K562 (cell line): Measurements from ENCODE around the gene B4GALT1. TPM values are rescaled to one million over a fixed set of nuclear protein-coding genes. Genes with fewer than 3 reads are reported as not detected.

Source experiments
- MAZ ChIP-seq, 2 experiments: fragments of 450-650 bp in 1 of 2; sonication (generic) in 1 of 2; formaldehyde crosslinking; IDR thresholded peaks in 1 of 2; conservative IDR thresholded peaks in 1 of 2; 2 replicates each; pipeline versions ENCODE4 v1.4.0 to v1.5.0; 2020; ENCODE audit warnings: mild to moderate bottlenecking in 1 of 2, missing genetic modification reagents in 1 of 2
- MYC ChIP-seq, 2 experiments: fragments of 250-450 bp in 1 of 2; sonication (Bioruptor Pico) in 1 of 2; IDR thresholded peaks; 2 replicates each; pipeline versions ENCODE4 v1.5.1 to v1.6.1; 2012 to 2021; ENCODE audit warnings: low read depth in 2 of 2, borderline replicate concordance in 1 of 2, improper control_type of control experiment in 1 of 2, low read length in 1 of 2, mild to moderate bottlenecking in 1 of 2, moderate library complexity in 1 of 2
- NCOR1 ChIP-seq: fragments of 450-650 bp; IDR thresholded peaks from 2 replicates; pipeline ENCODE4 v1.6.1; 2016; ENCODE audit warnings: mild to moderate bottlenecking, moderate library complexity
- NFIC ChIP-seq: fragments of 450-650 bp; IDR thresholded peaks from 2 replicates; pipeline ENCODE4 v1.6.1; 2017; ENCODE audit warnings: mild to moderate bottlenecking, inconsistent platforms
- NONO ChIP-seq, 2 experiments: fragments of 200-400 bp in 1 of 2; fragments of 450-650 bp in 1 of 2; formaldehyde crosslinking in 1 of 2; IDR thresholded peaks; 2 replicates each; pipeline ENCODE4 v1.6.1; 2017; ENCODE audit warnings: low read depth in 2 of 2, mild to moderate bottlenecking in 2 of 2, moderate library complexity in 2 of 2, low read length in 1 of 2
- RCOR1 ChIP-seq, 2 experiments: IDR thresholded peaks; 2 replicates each; pipeline ENCODE4 v1.6.1; 2012; ENCODE audit warnings: low read depth in 2 of 2, low read length in 2 of 2, borderline replicate concordance in 1 of 2, improper control_type of control experiment in 1 of 2
- ZNF639 ChIP-seq, 2 experiments: fragments of 200-800 bp in 1 of 2; sonication (Bioruptor generic) in 1 of 2; sonication (generic) in 1 of 2; formaldehyde crosslinking in 1 of 2; IDR thresholded peaks in 1 of 2; conservative IDR thresholded peaks in 1 of 2; 2 replicates each; pipeline versions ENCODE4 v1.5.0 to v1.6.1; 2016 to 2020; ENCODE audit warnings: missing compliant biosample characterization in 1 of 2, missing genetic modification characterization in 1 of 2, missing genetic modification reagents in 1 of 2
- polyA plus RNA-seq, 8 experiments: library from polyadenylated mRNA; depleted of rRNA in 4 of 8; stranded (reverse) in 5 of 8; unstranded in 3 of 8; fragments of >200 nt; fragmentation: Nextera tagmentation in 2 of 8; fragmentation: Illumina TruSeq in 1 of 8; extraction: Ambion mirVana in 2 of 8; extraction: Trizol in 1 of 8; gene quantifications; 2 replicates each; pipeline versions ENCODE4 v1.2.1 to v1.2.3, GENCODE V29; 2011 to 2014; ENCODE audit warnings: inconsistent platforms in 1 of 8, missing spikeins in 1 of 8
- total RNA-seq, 7 experiments: library from RNA; depleted of rRNA in 6 of 7; stranded (reverse); fragments of >200 nt in 6 of 7; fragmentation: Illumina TruSeq in 2 of 7; extraction: Trizol in 2 of 7; gene quantifications; 2 replicates each; pipeline versions ENCODE4 v1.2.1 to v1.2.3, GENCODE V29; 2011 to 2021; ENCODE audit warnings: low replicate concordance in 1 of 7
- TF ChIP-seq, protein P1 (sequence below): fragments of 250-450 bp; sonication (Bioruptor Pico); IDR thresholded peaks from 2 replicates; pipeline ENCODE4 v1.4.0; 2020

B4GALT1 gene
- total and polyA plus RNA-seq, 9 of the 15 experiments (the other 6 are each of a cell fraction or from before 2014, with no cell fraction given) = 4.1 to 26.8 (median 7.1) TPM

DNA sequence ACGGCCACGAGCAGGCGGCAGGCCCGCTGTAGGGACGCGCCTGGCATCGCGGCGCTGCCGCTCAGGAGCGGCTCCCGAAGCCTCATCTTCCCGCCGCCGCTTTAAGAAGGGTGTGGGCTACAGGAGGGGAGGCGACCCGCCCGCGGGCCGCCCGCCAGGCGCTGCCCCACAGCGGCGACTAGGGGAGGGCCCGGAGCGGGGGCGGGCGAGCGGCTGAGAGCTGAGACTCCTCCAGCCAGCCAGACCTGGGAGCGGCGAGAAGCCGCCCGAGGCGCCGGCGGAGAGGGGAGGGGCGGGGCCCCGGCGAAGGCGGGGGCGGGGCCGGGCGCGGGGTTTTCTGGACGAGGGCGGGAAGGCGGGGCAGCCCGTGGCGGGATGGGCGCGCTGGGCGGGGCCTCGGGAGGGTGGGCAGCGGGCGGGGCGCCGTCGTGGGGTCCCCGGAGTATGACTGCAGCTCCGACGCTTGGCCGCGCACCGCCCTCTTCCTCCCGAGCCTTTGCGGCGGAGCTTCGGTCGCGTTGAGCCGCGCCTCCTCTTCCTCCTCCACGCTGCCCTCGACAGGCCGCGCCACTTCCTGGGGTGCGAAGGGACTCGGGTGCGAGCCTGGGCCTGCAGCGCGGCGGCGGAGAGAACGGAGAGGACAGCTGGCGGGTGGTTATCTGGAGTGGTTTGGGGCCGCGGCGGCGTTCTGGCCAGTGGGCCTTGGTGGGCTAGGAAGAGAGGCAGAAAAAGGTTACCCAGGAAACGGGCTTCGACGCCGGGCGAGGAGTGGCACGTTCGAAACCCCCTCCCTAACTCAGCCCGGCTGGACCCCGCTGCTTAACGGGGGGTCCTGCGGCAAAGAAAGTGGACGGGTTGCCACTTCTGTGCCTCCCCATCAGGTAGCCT, at the start of gene B4GALT1 (continued):
- TF ChIP-seq, protein P1, sequence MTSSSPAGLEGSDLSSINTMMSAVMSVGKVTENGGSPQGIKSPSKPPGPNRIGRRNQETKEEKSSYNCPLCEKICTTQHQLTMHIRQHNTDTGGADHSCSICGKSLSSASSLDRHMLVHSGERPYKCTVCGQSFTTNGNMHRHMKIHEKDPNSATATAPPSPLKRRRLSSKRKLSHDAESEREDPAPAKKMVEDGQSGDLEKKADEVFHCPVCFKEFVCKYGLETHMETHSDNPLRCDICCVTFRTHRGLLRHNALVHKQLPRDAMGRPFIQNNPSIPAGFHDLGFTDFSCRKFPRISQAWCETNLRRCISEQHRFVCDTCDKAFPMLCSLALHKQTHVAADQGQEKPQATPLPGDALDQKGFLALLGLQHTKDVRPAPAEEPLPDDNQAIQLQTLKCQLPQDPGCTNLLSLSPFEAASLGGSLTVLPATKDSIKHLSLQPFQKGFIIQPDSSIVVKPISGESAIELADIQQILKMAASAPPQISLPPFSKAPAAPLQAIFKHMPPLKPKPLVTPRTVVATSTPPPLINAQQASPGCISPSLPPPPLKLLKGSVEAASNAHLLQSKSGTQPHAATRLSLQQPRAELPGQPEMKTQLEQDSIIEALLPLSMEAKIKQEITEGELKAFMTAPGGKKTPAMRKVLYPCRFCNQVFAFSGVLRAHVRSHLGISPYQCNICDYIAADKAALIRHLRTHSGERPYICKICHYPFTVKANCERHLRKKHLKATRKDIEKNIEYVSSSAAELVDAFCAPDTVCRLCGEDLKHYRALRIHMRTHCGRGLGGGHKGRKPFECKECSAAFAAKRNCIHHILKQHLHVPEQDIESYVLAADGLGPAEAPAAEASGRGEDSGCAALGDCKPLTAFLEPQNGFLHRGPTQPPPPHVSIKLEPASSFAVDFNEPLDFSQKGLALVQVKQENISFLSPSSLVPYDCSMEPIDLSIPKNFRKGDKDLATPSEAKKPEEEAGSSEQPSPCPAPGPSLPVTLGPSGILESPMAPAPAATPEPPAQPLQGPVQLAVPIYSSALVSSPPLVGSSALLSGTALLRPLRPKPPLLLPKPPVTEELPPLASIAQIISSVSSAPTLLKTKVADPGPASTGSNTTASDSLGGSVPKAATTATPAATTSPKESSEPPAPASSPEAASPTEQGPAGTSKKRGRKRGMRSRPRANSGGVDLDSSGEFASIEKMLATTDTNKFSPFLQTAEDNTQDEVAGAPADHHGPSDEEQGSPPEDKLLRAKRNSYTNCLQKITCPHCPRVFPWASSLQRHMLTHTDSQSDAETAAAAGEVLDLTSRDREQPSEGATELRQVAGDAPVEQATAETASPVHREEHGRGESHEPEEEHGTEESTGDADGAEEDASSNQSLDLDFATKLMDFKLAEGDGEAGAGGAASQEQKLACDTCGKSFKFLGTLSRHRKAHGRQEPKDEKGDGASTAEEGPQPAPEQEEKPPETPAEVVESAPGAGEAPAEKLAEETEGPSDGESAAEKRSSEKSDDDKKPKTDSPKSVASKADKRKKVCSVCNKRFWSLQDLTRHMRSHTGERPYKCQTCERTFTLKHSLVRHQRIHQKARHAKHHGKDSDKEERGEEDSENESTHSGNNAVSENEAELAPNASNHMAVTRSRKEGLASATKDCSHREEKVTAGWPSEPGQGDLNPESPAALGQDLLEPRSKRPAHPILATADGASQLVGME (CRISPR knock-in tag) = peak; percentile 44; the same call in 1 of the 2 replicates
- TF ChIP-seq RCOR1 (IDR thresholded peaks at IDR 0.05; ENCODE audit: borderline replicate concordance in 1 of 2, low read depth in 2 of 2, low read length in 2 of 2) = no peak
- TF ChIP-seq MAZ (CRISPR knock-in tag; conservative IDR thresholded peaks at IDR 0.05 in 1 of 2, IDR thresholded peaks at IDR 0.05 in 1 of 2) = peak; percentile 40 to 43; a peak in 3 of 4 replicates
- TF ChIP-seq ZNF639 (CRISPR knock-in tag; conservative IDR thresholded peaks at IDR 0.05 in 1 of 2, IDR thresholded peaks at IDR 0.05 in 1 of 2) = peak in 1 of 2 experiments; percentile 39; a peak in 1 of 4 replicates
- TF ChIP-seq NCOR1 = peak; percentile 7; the same call in 1 of the 2 replicates
- TF ChIP-seq NFIC = peak; percentile 39
- TF ChIP-seq MYC (IDR thresholded peaks at IDR 0.05; ENCODE audit: low read depth, low read length) = 0 out of 2 replicates have a peak, but pooled peaks have one; percentile 30
- TF ChIP-seq MYC (CRISPR knock-in tag; IDR thresholded peaks at IDR 0.05; ENCODE audit: borderline replicate concordance, low read depth) = 0 out of 2 replicates have a peak, but pooled peaks have one; percentile 42
- 0 out of 4 replicates have a peak, but pooled peaks have one; percentile 12 to 27 for TF ChIP-seq NONO (IDR thresholded peaks at IDR 0.05; ENCODE audit: low read depth in 2 of 2, low read length in 1 of 2)
